ENCODE data around the gene TASP1.

The TASP1 gene

DNA sequence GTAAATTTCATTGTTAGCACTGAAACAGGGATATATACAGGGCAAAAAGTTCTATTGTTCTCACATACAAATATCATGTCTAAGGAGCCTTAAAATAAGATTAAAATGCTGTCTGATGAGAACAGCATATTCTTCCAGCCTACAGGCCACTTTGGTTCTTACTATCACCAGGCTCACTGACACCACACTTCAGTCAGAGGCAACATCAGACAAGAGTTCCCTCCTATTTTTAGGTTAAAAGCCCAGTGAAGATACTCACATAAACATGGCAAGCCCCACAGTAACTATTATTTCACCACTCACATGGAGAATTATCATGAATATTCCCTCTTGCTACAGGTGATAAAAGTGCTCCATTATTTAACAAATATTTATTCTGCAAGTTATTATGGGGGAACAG is 241.9 kb downstream of the TASP1 start:
- Histone ChIP-seq H3K4me2 (ENCODE audit: low read length) (no peak overlapping the region), H3K27ac (ENCODE audit: low read length) (no peak overlapping the region), H3K27me3 (ENCODE audit: low read depth, low read length) (no peaks in the 10 kb centered on the region), H3K36me3 (replicated peaks; ENCODE audit: low read depth, low read length) (no peaks in the 10 kb centered on the region), H3K9me3 (ENCODE audit: insufficient read depth, low read length) (no peaks in the 10 kb centered on the region), H2AFZ (ENCODE audit: low read depth, low read length) (no peak overlapping the region), H3K4me3 (ENCODE audit: low read length) (no peak overlapping the region), H3K9ac (ENCODE audit: low read length) (no peak overlapping the region), H4K20me1 (ENCODE audit: insufficient read depth, low read length) (no peaks in the 10 kb centered on the region), H3K4me1 (ENCODE audit: low read length) (no peaks in the 10 kb centered on the region), H3K79me2 (ENCODE audit: low read length) (no peaks in the 10 kb centered on the region)
- TF ChIP-seq EZH2phosphoT487 (IDR thresholded peaks at IDR 0.05; ENCODE audit: low read depth) = no peak
- TF ChIP-seq, protein P1, sequence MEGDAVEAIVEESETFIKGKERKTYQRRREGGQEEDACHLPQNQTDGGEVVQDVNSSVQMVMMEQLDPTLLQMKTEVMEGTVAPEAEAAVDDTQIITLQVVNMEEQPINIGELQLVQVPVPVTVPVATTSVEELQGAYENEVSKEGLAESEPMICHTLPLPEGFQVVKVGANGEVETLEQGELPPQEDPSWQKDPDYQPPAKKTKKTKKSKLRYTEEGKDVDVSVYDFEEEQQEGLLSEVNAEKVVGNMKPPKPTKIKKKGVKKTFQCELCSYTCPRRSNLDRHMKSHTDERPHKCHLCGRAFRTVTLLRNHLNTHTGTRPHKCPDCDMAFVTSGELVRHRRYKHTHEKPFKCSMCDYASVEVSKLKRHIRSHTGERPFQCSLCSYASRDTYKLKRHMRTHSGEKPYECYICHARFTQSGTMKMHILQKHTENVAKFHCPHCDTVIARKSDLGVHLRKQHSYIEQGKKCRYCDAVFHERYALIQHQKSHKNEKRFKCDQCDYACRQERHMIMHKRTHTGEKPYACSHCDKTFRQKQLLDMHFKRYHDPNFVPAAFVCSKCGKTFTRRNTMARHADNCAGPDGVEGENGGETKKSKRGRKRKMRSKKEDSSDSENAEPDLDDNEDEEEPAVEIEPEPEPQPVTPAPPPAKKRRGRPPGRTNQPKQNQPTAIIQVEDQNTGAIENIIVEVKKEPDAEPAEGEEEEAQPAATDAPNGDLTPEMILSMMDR (IDR thresholded peaks at IDR 0.05; ENCODE audit: low read depth, low read length) = no peak

DNA sequence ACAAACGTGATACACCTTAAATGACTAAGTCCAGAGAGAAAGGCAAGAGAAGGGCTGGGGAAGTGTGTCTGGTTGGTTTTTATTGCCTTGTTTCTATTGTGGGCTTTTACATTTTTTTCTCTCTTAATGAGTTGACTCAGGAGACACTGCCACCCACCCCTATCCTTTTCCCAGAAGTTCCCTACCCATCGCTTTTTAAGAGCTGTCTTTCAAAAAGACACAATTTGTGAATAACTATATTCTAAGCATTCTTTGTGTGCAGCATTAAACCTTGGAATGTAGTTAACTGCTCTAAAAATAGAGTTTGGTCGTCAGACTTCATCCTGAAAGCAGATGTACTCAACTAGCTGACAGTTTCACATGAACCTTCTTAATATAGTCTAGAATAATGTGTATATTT is 242.7 kb downstream of the TASP1 start:
- no peaks in the 10 kb centered on the region for H3K9me3 ChIP-seq (ENCODE audit: insufficient read depth, low read length)
- H3K4me1 ChIP-seq (ENCODE audit: low read length) = no peaks in the 10 kb centered on the region
- H4K20me1 ChIP-seq (ENCODE audit: insufficient read depth, low read length) = no peaks in the 10 kb centered on the region
- no peak overlapping the region for H2AFZ ChIP-seq (ENCODE audit: low read depth, low read length)
- H3K36me3 ChIP-seq (replicated peaks; ENCODE audit: low read depth, low read length) = no peaks in the 10 kb centered on the region
- no peaks in the 10 kb centered on the region for H3K79me2 ChIP-seq (ENCODE audit: low read length)
- no peak overlapping the region for H3K4me3 ChIP-seq (ENCODE audit: low read length)
- H3K27me3 ChIP-seq (ENCODE audit: low read depth, low read length) = no peaks in the 10 kb centered on the region
- H3K4me2 ChIP-seq (ENCODE audit: low read length) = no peak overlapping the region
- H3K9ac ChIP-seq (ENCODE audit: low read length) = no peak overlapping the region
- TF ChIP-seq EZH2phosphoT487 (IDR thresholded peaks at IDR 0.05; ENCODE audit: low read depth) = no peak
- TF ChIP-seq, protein P1 (IDR thresholded peaks at IDR 0.05; ENCODE audit: low read depth, low read length) = no peak
- H3K27ac ChIP-seq (ENCODE audit: low read length) = no peak overlapping the region

DNA sequence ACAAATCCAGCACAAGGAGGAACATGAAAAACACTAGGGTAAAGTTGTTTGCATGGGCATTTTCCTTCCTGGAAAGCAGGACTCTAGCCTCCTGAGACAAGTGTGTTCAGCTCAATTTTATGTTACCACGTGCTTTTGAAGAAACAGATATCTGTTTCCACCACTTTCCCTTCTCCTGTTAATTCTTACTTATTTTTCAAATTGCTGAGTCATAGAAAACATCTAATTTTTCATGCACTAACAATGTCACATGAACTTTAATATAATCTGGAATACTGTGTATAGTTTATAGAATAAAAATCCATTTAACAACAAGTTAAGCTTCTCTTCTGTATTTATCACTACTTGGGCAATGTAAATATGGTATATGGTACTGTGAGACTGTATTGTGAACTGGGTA is 243.5 kb downstream of the TASP1 start:
- Histone ChIP-seq H3K79me2 (ENCODE audit: low read length) (no peaks in the 10 kb centered on the region), H2AFZ (ENCODE audit: low read depth, low read length) (no peak overlapping the region), H3K36me3 (replicated peaks; ENCODE audit: low read depth, low read length) (no peaks in the 10 kb centered on the region), H3K4me1 (ENCODE audit: low read length) (no peaks in the 10 kb centered on the region), H4K20me1 (ENCODE audit: insufficient read depth, low read length) (no peaks in the 10 kb centered on the region), H3K27me3 (ENCODE audit: low read depth, low read length) (no peaks in the 10 kb centered on the region), H3K9ac (ENCODE audit: low read length) (no peak overlapping the region), H3K9me3 (ENCODE audit: insufficient read depth, low read length) (no peaks in the 10 kb centered on the region), H3K4me3 (ENCODE audit: low read length) (no peak overlapping the region), H3K27ac (ENCODE audit: low read length) (no peak overlapping the region), H3K4me2 (ENCODE audit: low read length) (no peak overlapping the region)
- TF ChIP-seq, protein P1 (IDR thresholded peaks at IDR 0.05; ENCODE audit: low read depth, low read length) = no peak
- no peak for TF ChIP-seq EZH2phosphoT487 (IDR thresholded peaks at IDR 0.05; ENCODE audit: low read depth)

DNA sequence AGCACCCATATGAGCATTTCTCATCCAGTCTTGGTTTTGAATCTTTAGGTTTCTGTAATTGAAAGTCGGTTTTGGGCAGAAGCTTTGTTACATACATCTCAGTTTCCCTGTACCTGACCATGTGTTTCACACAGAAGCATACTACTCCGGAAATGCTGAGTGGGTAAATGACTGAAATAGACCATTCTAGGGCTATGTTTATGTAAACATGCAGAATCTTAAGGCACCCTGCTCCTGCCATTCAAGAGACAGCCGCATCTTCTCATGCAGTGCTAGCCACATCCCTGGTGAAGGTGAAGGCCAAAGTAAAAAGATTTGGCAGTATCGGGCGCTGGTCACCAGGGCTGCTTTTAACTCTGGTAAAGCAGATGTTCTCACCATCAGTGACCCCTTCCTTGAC is 246.3 kb downstream of the TASP1 start:
- H3K9ac ChIP-seq (ENCODE audit: low read length) = no peak overlapping the region
- H3K4me3 ChIP-seq (ENCODE audit: low read length) = no peak overlapping the region
- no peak overlapping the region for H2AFZ ChIP-seq (ENCODE audit: low read depth, low read length)
- H4K20me1 ChIP-seq (ENCODE audit: insufficient read depth, low read length) = no peaks in the 10 kb centered on the region
- H3K4me2 ChIP-seq (ENCODE audit: low read length) = no peak overlapping the region
- H3K9me3 ChIP-seq (ENCODE audit: insufficient read depth, low read length) = no peaks in the 10 kb centered on the region
- H3K4me1 ChIP-seq (ENCODE audit: low read length) = no peaks in the 10 kb centered on the region
- H3K27me3 ChIP-seq (ENCODE audit: low read depth, low read length) = no peaks in the 10 kb centered on the region
- peaks cover 6% of the 10 kb centered on the region for H3K36me3 ChIP-seq (replicated peaks; ENCODE audit: low read depth, low read length)
- TF ChIP-seq, protein P1 (IDR thresholded peaks at IDR 0.05; ENCODE audit: low read depth, low read length) = no peak
- TF ChIP-seq EZH2phosphoT487 (IDR thresholded peaks at IDR 0.05; ENCODE audit: low read depth) = no peak
- H3K79me2 ChIP-seq (ENCODE audit: low read length) = no peaks in the 10 kb centered on the region
- H3K27ac ChIP-seq (ENCODE audit: low read length) = no peak overlapping the region

All from OCI-LY3 (cell line).